Right lobe of liver (tissue), 6 donors: Measurements from ENCODE around the gene GPC6. TPM values are rescaled to one million over a fixed set of nuclear protein-coding genes. Genes with fewer than 3 reads are reported as not detected.
"Not testable (repeated sequence)": the region's sequence is repeated elsewhere in the genome, so short reads cannot be mapped to it uniquely, and the experiment has no call there.

ENCODE experiments used
- ATAC-seq, 4 donors: fragments of 200-7000 bp; cut with Tn5 transposase; one replicate each; pipeline ENCODE4 v1.9.1; 2020; ENCODE audit warnings: mild to moderate bottlenecking in 4 of 4, moderate library complexity in 4 of 4
- DNase-seq, 3 donors: peaks; one replicate each; pipeline ENCODE4 v3.0.0-alpha.2; 2020
- H3K27ac ChIP-seq, 3 donors: fragments of 200-600 bp; one replicate each; pipeline ENCODE4 v1.8.0; 2022
- H3K27me3 ChIP-seq, 2 donors: fragments of 200-600 bp; one replicate each; pipeline ENCODE4 v1.8.0; 2022
- H3K36me3 ChIP-seq, 4 donors: fragments of 200-600 bp; sonication (generic) in 1 of 4; one replicate each; pipeline versions ENCODE4 v1.5.1 to v1.8.0; 2017 to 2022; ENCODE audit warnings: control low read depth in 1 of 4
- H3K4me1 ChIP-seq, 4 donors: fragments of 200-600 bp; sonication (generic) in 1 of 4; one replicate each; pipeline versions ENCODE4 v1.5.1 to v1.8.0; 2017 to 2022; ENCODE audit warnings: control low read depth in 1 of 4
- H3K4me3 ChIP-seq, 3 donors: fragments of 200-600 bp; one replicate each; pipeline ENCODE4 v1.8.0; 2022
- H3K9me3 ChIP-seq, 4 donors: fragments of 200-600 bp; sonication (generic) in 1 of 4; one replicate each; pipeline versions ENCODE4 v1.5.1 to v1.8.0; 2017 to 2022; ENCODE audit warnings: control low read depth in 1 of 4
- CTCF ChIP-seq, 4 donors: fragments of 200-600 bp in 3 of 4; fragments of 450-650 bp in 1 of 4; IDR thresholded peaks; one replicate each; pipeline versions ENCODE4 v1.5.1 to v1.8.0; 2016 to 2022; ENCODE audit warnings: antibody characterized with exemption in 4 of 4, mild to moderate bottlenecking in 2 of 4
- POLR2A ChIP-seq: fragments of 450-650 bp; IDR thresholded peaks from one replicate; pipeline ENCODE4 v1.6.1; 2017; ENCODE audit warnings: antibody characterized with exemption, mild to moderate bottlenecking
- WGBS: methylation state at CpG from one replicate; pipeline ENCODE4 v1.1.6; 2018; ENCODE audit warnings: low coverage, low lambda C conversion rate; ENCODE audit not compliant: insufficient coverage; ENCODE audit errors: missing lambda C conversion rate; 5-methylcytosine and 5-hydroxymethylcytosine counted together
- intact Hi-C, 2 donors: fragments of 100-400 bp; cut with DNase I; formaldehyde crosslinking; loops; one replicate each; pipeline versions ENCODE4 v1.11.2 to v1.14.1; 2022
- total RNA-seq, 6 experiments: library from RNA; depleted of rRNA in 2 of 6; stranded (reverse); fragments of >200 nt in 2 of 6; fragmentation: NEBNext Ultra II Directional in 3 of 6; extraction: Animal tissue kit (Norgen Biotek cat#: 25700) in 3 of 6; gene quantifications; one replicate each; pipeline versions ENCODE4 v1.1.0 to v1.2.4, GENCODE V29; 2016 to 2023
- donor health status: DM: no; HTN: yes; CAD: no.
- donor health status: DM: no; HTN: no; CAD: no.
- donor health status: DM: no; HTN: no; CAD: no.
- donor health status: DM: no; HTN: yes; CAD: no.
- donor health status: DM: no; HTN: yes; CAD: no.

Gene GPC6
- total RNA-seq, 6 experiments from 2014 or later = 18.6 to 30.1 (median 20.2) TPM

- 56% methylated on average over 7 of the region's 7 CpGs for WGBS
- peak overlapping the region in 2 of 3 donors; percentile 14 to 20 for H3K27ac ChIP-seq
Measured at GRCh38 chr13:94343243-94343585, 1116.6 kb downstream of the GPC6 start.

GRCh38 chr13:94343687-94344086 lies 1117.1 kb downstream of the GPC6 start:
- Histone ChIP-seq H3K27ac (peak overlapping the region in 2 of 3 donors; percentile 24 to 63), H3K4me1 (peaks cover 0 to 22% (median 5%) of the 10 kb centered on the region in 4 donors)
- DNase-seq, ATAC-seq, H3K4me3 ChIP-seq, intact Hi-C loops, H3K9me3 ChIP-seq, H3K27me3 ChIP-seq, H3K36me3 ChIP-seq: not testable (repeated sequence)
- WGBS = 90% methylated on average over 2 of the region's 3 CpGs

More at GRCh38 chr13:94343243-94343585, 1116.6 kb downstream of the GPC6 start:
- peaks cover 0 to 22% (median 5%) of the 10 kb centered on the region in 4 donors for H3K4me1 ChIP-seq
- intact Hi-C loops = no loop called here
- H3K36me3 ChIP-seq = no peaks in the 10 kb centered on the region
- no peaks in the 10 kb centered on the region for H3K27me3 ChIP-seq
- ATAC-seq (peak in 3 of 4 donors; percentile 19 to 56 (median 46)), DNase-seq (no peak)
- TF ChIP-seq CTCF (IDR thresholded peaks at IDR 0.05) (no peak), POLR2A (no peak)
- H3K4me3 ChIP-seq = no peak overlapping the region
- peaks cover 0 to 3% (median 0%) of the 10 kb centered on the region in 4 donors for H3K9me3 ChIP-seq

- intact Hi-C loops = no loop called here
- Histone ChIP-seq H3K27ac (no peak overlapping the region), H3K36me3 (no peaks in the 10 kb centered on the region), H3K4me1 (peaks cover 0 to 22% (median 5%) of the 10 kb centered on the region in 4 donors), H3K4me3 (no peak overlapping the region), H3K9me3 (peaks cover 0 to 3% (median 0%) of the 10 kb centered on the region in 4 donors), H3K27me3 (no peaks in the 10 kb centered on the region)
- peak; percentile 51 to 79 (median 56) for ATAC-seq
- TF ChIP-seq POLR2A = no peak
- no peak for TF ChIP-seq CTCF (IDR thresholded peaks at IDR 0.05)
- WGBS = 16% methylated on average over 8 of the region's 8 CpGs
- DNase-seq = no peak
Measured at GRCh38 chr13:94344126-94344818, 1117.7 kb downstream of the GPC6 start.

- peak; percentile 57 to 73 (median 70) for ATAC-seq
- intact Hi-C loops = no loop called here
- H3K27me3 ChIP-seq = no peaks in the 10 kb centered on the region
- no peaks in the 10 kb centered on the region for H3K36me3 ChIP-seq
- TF ChIP-seq CTCF (IDR thresholded peaks at IDR 0.05) (peak in 1 of 4 donors; percentile 22), POLR2A (no peak)
- H3K9me3 ChIP-seq = peaks cover 0 to 3% (median 0%) of the 10 kb centered on the region in 4 donors
- H3K27ac ChIP-seq = no peak overlapping the region
- WGBS = 57% methylated on average over 8 of the region's 8 CpGs
- no peak for DNase-seq
- no peak overlapping the region for H3K4me3 ChIP-seq
- H3K4me1 ChIP-seq = peaks cover 0 to 22% (median 5%) of the 10 kb centered on the region in 4 donors
Measured at GRCh38 chr13:94345374-94346195, 1119.0 kb downstream of the GPC6 start.
